Measurements from ENCODE around the gene ERO1A. TPM values are rescaled to one million over a fixed set of nuclear protein-coding genes. Genes with fewer than 3 reads are reported as not detected.

ERO1A gene
- total RNA-seq, 6 experiments from 2014 or later, result 31.2 to 162 (median 37.9) TPM

- 100% methylated on average over 1 of the region's 1 CpG for WGBS (ENCODE audit: insufficient coverage, low coverage, low lambda C conversion rate, missing lambda C conversion rate)
- Histone ChIP-seq H3K4me1 (no peaks in the 10 kb centered on the region), H3K27me3 (no peaks in the 10 kb centered on the region), H3K9me3 (no peaks in the 10 kb centered on the region), H3K27ac (no peak overlapping the region), H3K36me3 (peaks cover 0 to 61% (median 7%) of the 10 kb centered on the region in 4 donors), H3K4me3 (no peak overlapping the region)
- ATAC-seq (no peak), DNase-seq (no peak)
- no peak for TF ChIP-seq CTCF (IDR thresholded peaks at IDR 0.05)
- no peak for TF ChIP-seq POLR2A (IDR thresholded peaks at IDR 0.05)
- intact Hi-C loops (cut with DNase I), result no loop called here
Measured at GRCh38 chr14:52649511-52649910, 45.8 kb downstream of the ERO1A start.

GRCh38 chr14:52641745-52642144, 53.6 kb downstream of the ERO1A start:
- no peak overlapping the region for H3K4me3 ChIP-seq
- no peaks in the 10 kb centered on the region for H3K9me3 ChIP-seq
- H3K27me3 ChIP-seq, result no peaks in the 10 kb centered on the region
- peaks cover 0 to 27% (median 12%) of the 10 kb centered on the region in 4 donors for H3K36me3 ChIP-seq
- intact Hi-C loops (cut with DNase I), result no loop called here
- ATAC-seq (no peak), DNase-seq (no peak)
- 94% methylated on average over 1 of the region's 1 CpG for WGBS (ENCODE audit: insufficient coverage, low coverage, low lambda C conversion rate, missing lambda C conversion rate)
- TF ChIP-seq POLR2A (IDR thresholded peaks at IDR 0.05) (no peak), CTCF (IDR thresholded peaks at IDR 0.05) (no peak)
- H3K4me1 ChIP-seq, result no peaks in the 10 kb centered on the region
- no peak overlapping the region for H3K27ac ChIP-seq

GRCh38 chr14:52640137-52640536, 55.2 kb downstream of the ERO1A start:
- no peaks in the 10 kb centered on the region for H3K4me1 ChIP-seq
- peaks cover 0 to 17% (median 8%) of the 10 kb centered on the region in 4 donors for H3K36me3 ChIP-seq
- no peak overlapping the region for H3K4me3 ChIP-seq
- 93% methylated on average over 4 of the region's 4 CpGs for WGBS (ENCODE audit: insufficient coverage, low coverage, low lambda C conversion rate, missing lambda C conversion rate)
- TF ChIP-seq CTCF (IDR thresholded peaks at IDR 0.05) (no peak), POLR2A (IDR thresholded peaks at IDR 0.05) (no peak)
- ATAC-seq, result no peak
- no peaks in the 10 kb centered on the region for H3K27me3 ChIP-seq
- DNase-seq, result no peak
- no peak overlapping the region for H3K27ac ChIP-seq
- intact Hi-C loops (cut with DNase I), result no loop called here
- H3K9me3 ChIP-seq, result no peaks in the 10 kb centered on the region

GRCh38 chr14:52619687-52620086, 75.7 kb downstream of the ERO1A start:
- DNase-seq (no peak), ATAC-seq (no peak)
- no peaks in the 10 kb centered on the region for H3K4me1 ChIP-seq
- H3K9me3 ChIP-seq, result no peaks in the 10 kb centered on the region
- WGBS (ENCODE audit: insufficient coverage, low coverage, low lambda C conversion rate, missing lambda C conversion rate), result 92% methylated on average over 1 of the region's 1 CpG
- intact Hi-C loops (cut with DNase I), result no loop called here
- H3K27me3 ChIP-seq, result no peaks in the 10 kb centered on the region
- H3K36me3 ChIP-seq, result no peaks in the 10 kb centered on the region
- TF ChIP-seq CTCF (IDR thresholded peaks at IDR 0.05) (no peak), POLR2A (IDR thresholded peaks at IDR 0.05) (no peak)
- H3K27ac ChIP-seq, result no peak overlapping the region
- H3K4me3 ChIP-seq, result no peak overlapping the region

- Histone ChIP-seq H3K36me3 (no peaks in the 10 kb centered on the region), H3K4me1 (no peaks in the 10 kb centered on the region), H3K9me3 (no peaks in the 10 kb centered on the region), H3K27ac (no peak overlapping the region), H3K27me3 (no peaks in the 10 kb centered on the region), H3K4me3 (no peak overlapping the region)
- 91% methylated on average over 3 of the region's 3 CpGs for WGBS (ENCODE audit: insufficient coverage, low coverage, low lambda C conversion rate, missing lambda C conversion rate)
- TF ChIP-seq POLR2A (IDR thresholded peaks at IDR 0.05) (no peak), CTCF (IDR thresholded peaks at IDR 0.05) (no peak)
- intact Hi-C loops (cut with DNase I), result no loop called here
- no peak for DNase-seq
- ATAC-seq, result no peak
Measured at GRCh38 chr14:52618602-52619001, 76.8 kb downstream of the ERO1A start.

Measured in right lobe of liver (tissue), 6 donors.